Measurements from ENCODE around the gene PCGF5. TPM values are rescaled to one million over a fixed set of nuclear protein-coding genes. Genes with fewer than 3 reads are reported as not detected.

PCGF5 gene
- total RNA-seq, 2 donors from 2014 or later = 42.8 to 62.0 TPM

DNA sequence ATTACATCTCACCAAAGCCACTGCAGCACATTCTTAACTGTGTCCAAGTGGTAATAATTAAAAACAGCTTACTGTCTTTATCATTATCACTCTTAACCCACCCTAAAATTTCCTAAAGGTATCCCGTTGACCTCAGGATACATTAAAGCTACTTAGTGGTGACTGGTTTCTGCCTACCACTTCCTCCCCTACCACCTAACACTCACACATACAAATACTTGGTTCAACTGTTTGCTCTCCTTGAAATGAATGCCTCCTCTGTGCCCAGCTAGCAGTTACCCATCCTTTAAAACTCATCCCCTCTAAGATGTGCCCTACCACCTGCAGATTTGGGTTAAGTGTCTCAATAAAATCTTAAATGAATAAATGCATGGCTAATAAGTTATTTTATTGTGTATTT, 7.1 kb downstream of the PCGF5 start:
- H3K4me1 ChIP-seq = peaks cover 0 to 21% of the 10 kb centered on the region in 2 donors
- no peak for DNase-seq (ENCODE audit: low spot score)
- H3K36me3 ChIP-seq = peaks cover 14% of the 10 kb centered on the region

DNA sequence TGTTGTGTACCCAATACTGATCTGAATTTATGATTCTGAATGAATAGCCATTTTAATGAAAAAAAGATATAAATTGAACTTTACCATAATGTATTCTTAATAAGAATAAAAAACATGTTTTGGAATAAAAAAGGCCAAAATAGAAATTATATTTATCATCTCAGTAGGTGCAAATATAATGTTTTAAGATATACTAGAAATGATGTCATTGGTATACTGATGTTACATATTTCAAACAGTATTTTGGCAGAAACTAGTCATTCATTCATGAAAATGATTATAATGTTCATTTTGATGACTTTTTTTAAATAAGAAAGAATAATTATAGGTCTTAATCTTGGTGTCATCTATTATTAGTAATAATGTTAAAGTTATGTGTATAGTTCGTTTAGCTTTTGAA, 9.2 kb downstream of the PCGF5 start:
- Histone ChIP-seq H3K9me3 (no peaks in the 10 kb centered on the region), H3K36me3 (peaks cover 14% of the 10 kb centered on the region), H3K4me3 (no peak overlapping the region), H3K27me3 (no peaks in the 10 kb centered on the region), H3K4me1 (peaks cover 0 to 2% of the 10 kb centered on the region in 2 donors), H3K27ac (no peak overlapping the region)
- no peak for DNase-seq (ENCODE audit: low spot score)
- TF ChIP-seq, protein P1, sequence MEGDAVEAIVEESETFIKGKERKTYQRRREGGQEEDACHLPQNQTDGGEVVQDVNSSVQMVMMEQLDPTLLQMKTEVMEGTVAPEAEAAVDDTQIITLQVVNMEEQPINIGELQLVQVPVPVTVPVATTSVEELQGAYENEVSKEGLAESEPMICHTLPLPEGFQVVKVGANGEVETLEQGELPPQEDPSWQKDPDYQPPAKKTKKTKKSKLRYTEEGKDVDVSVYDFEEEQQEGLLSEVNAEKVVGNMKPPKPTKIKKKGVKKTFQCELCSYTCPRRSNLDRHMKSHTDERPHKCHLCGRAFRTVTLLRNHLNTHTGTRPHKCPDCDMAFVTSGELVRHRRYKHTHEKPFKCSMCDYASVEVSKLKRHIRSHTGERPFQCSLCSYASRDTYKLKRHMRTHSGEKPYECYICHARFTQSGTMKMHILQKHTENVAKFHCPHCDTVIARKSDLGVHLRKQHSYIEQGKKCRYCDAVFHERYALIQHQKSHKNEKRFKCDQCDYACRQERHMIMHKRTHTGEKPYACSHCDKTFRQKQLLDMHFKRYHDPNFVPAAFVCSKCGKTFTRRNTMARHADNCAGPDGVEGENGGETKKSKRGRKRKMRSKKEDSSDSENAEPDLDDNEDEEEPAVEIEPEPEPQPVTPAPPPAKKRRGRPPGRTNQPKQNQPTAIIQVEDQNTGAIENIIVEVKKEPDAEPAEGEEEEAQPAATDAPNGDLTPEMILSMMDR (IDR thresholded peaks at IDR 0.05) = no peak

More for the DNA sequence above, 7.1 kb downstream of the PCGF5 start:
- TF ChIP-seq, protein P1 (IDR thresholded peaks at IDR 0.05) = no peak
- Histone ChIP-seq H3K27me3 (no peaks in the 10 kb centered on the region), H3K4me3 (no peak overlapping the region), H3K27ac (no peak overlapping the region), H3K9me3 (no peaks in the 10 kb centered on the region)

DNA sequence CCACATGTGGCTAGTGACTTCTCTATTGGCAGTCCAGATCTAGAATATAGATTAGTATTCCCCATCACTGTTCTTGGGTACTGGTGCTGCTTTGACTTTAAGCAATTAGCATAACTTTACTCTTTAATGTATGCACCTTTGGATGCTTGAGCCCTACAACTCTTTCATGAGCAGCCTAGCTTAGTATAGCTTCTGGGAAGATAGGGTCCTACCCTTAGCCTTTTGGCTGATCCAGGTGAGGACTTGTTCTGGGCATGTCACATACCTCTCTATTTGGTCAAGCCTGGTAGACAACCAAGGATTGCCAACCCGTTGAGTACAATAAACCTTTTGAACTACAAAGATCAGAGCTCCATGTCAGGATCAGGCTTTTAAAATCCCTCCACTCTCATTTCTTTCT, 17.7 kb downstream of the PCGF5 start:
- TF ChIP-seq, protein P1 (IDR thresholded peaks at IDR 0.05) = no peak
- no peak for DNase-seq (ENCODE audit: low spot score)
- no peak overlapping the region for H3K4me3 ChIP-seq

DNA sequence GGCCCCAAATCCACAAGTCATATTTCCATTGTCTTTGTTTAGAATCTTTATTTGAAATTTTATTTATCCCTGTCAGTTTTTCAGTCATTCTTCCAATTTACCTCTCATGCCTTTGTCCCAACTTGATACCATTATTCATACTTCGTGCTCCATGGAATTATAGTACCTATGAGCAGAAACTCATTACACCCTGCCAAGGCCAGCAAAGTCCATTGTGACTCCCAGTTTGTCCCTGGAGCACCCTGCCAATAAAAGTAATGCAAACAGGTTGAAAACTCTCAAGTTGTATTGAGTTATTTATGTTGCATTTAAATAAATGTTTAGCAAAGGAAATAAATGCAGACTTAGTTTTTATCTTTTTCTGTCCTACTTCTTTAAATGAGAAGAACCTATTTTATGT, 19.3 kb downstream of the PCGF5 start:
- H3K4me1 ChIP-seq = no peaks in the 10 kb centered on the region
- no peaks in the 10 kb centered on the region for H3K27me3 ChIP-seq
- no peak for DNase-seq (ENCODE audit: low spot score)
- H3K9me3 ChIP-seq = no peaks in the 10 kb centered on the region
- H3K36me3 ChIP-seq = no peaks in the 10 kb centered on the region
- H3K27ac ChIP-seq = no peak overlapping the region
- TF ChIP-seq, protein P1 (IDR thresholded peaks at IDR 0.05) = no peak
- no peak overlapping the region for H3K4me3 ChIP-seq

More for the DNA sequence above, 17.7 kb downstream of the PCGF5 start:
- H3K27ac ChIP-seq = no peak overlapping the region
- H3K27me3 ChIP-seq = no peaks in the 10 kb centered on the region
- H3K4me1 ChIP-seq = no peaks in the 10 kb centered on the region
- no peaks in the 10 kb centered on the region for H3K9me3 ChIP-seq
- H3K36me3 ChIP-seq = no peaks in the 10 kb centered on the region

DNA sequence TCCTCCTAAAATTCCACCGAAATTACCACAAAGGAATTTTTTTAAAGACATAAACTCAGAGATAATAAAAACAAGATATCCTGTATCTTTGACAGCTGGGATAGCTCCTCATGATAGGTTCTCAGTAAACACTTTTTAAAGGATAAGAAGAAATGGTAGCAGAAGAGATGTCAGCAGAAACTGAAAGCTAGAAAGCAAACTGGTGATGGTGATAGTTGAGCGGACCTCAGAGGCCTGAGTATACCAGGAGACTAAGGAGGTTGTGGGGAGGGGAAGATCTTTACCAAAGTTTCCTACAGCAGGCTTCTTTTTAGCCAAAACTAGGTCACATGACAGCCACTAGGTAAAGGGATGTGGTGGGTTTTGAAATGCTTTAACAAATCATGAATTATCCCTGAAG, 22.5 kb downstream of the PCGF5 start:
- H3K27ac ChIP-seq = no peak overlapping the region
- H3K36me3 ChIP-seq = no peaks in the 10 kb centered on the region
- H3K27me3 ChIP-seq = no peaks in the 10 kb centered on the region
- H3K9me3 ChIP-seq = no peaks in the 10 kb centered on the region
- no peak for DNase-seq (ENCODE audit: low spot score)
- H3K4me3 ChIP-seq = no peak overlapping the region
- peaks cover 0 to 10% of the 10 kb centered on the region in 2 donors for H3K4me1 ChIP-seq
- TF ChIP-seq, protein P1 (IDR thresholded peaks at IDR 0.05) = no peak

DNA sequence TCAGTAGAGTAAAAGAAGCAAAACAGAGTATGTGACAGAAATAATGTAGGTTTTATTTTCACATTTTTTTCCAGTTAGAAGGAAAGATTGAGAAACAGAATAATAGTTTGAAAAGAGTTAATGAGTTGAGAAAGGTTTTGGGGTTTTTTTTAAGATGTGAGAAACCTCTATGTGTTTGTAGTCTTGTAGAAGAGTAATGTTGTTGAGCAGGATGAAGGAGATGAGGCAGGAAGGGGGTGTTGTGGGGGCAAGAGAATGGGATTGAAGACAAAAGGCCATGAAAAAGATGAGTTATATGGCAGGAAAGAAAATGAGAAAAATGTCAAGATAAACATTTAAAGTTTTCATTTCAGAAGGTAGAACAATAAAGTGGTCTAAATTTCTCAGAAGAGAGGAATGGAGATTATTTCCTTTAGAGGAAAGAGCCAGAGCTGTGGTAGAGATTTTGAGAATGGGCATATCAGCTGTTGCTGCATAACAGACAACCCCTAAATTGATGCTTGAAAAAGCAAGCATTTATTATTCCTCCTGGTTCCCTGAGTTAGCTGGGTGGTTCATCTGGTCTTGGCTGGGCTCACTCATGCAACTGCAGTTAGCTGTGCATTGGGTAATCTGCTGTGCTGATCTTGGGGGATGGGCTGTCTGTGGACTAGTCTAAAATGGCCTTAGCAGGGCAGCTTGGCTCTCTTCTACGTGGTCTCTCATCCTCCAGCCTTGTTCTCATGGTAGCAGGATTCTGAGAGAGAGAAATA, 27.1 kb downstream of the PCGF5 start:
- Histone ChIP-seq H3K9me3 (no peaks in the 10 kb centered on the region), H3K36me3 (no peaks in the 10 kb centered on the region), H3K27me3 (no peaks in the 10 kb centered on the region), H3K27ac (no peak overlapping the region), H3K4me1 (peaks cover 0 to 18% of the 10 kb centered on the region in 2 donors), H3K4me3 (no peak overlapping the region)
- TF ChIP-seq, protein P1 (IDR thresholded peaks at IDR 0.05) = no peak
- DNase-seq (ENCODE audit: low spot score) = no peak

Measured in right atrium auricular region (tissue), 2 donors.